Measurements from ENCODE around the gene HPSE.

DNA sequence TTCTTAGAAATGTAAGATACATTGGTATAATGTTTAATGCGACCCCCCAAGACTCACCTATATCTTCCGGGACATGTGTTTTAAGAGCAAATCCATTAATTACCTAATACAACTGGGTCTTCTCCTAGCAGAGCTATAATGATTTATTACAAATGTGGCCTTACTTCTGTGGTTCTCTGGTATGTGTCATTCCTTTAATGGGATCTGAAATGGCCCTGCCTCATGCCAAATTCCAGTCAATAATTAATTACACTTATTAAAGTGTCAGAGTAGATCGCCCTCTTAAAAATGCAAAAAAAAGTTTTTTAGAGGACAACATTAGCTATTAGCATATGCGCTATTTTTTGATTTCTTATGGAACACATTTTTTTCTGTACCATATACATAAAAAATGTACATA, 17.0 kb downstream of the HPSE start:
- no peak for TF ChIP-seq POLR2A (IDR thresholded peaks at IDR 0.05; ENCODE audit: low read depth, low read length)
- TF ChIP-seq POLR2AphosphoS5 (IDR thresholded peaks at IDR 0.05; ENCODE audit: low read depth, low read length), result no peak
- no peak for TF ChIP-seq TAF1 (IDR thresholded peaks at IDR 0.05; ENCODE audit: borderline replicate concordance, low read depth, low read length)

All from GM12892 (cell line).